Amygdala (tissue), 56 donors: ENCODE measurements around the gene NCOA1.
"Not testable (repeated sequence)": the region's sequence is repeated elsewhere in the genome, so short reads cannot be mapped to it uniquely, and the experiment has no call there.

Experiments used
- DNase-seq, 56 donors: peaks; one replicate each; lab custom pipeline; 2025; lab: John Stamatoyannopoulos, UW

Gene NCOA1

GRCh38 chr2:24473626-24474025 lies 17.4 kb upstream of the NCOA1 start:
- no peak for DNase-seq

GRCh38 chr2:24474053-24474452 lies 17.0 kb upstream of the NCOA1 start:
- DNase-seq, result no peak

GRCh38 chr2:24477229-24477628 lies 13.8 kb upstream of the NCOA1 start:
- DNase-seq, result no peak

GRCh38 chr2:24478243-24478642 lies 12.8 kb upstream of the NCOA1 start:
- DNase-seq, result no peak

GRCh38 chr2:24480245-24480644 lies 10.8 kb upstream of the NCOA1 start:
- DNase-seq, result no peak

- DNase-seq, result no peak
Observed at GRCh38 chr2:24482251-24482971, 8.6 kb upstream of the NCOA1 start.

GRCh38 chr2:24482972-24483300 lies 8.1 kb upstream of the NCOA1 start:
- DNase-seq, result no peak

GRCh38 chr2:24484677-24485076 lies 6.4 kb upstream of the NCOA1 start:
- DNase-seq, result not testable (repeated sequence)

- peak in 2 of 56 donors; percentile 6 to 19 for DNase-seq
Observed at GRCh38 chr2:24485197-24485596, 5.9 kb upstream of the NCOA1 start.

GRCh38 chr2:24486636-24487205 lies 4.3 kb upstream of the NCOA1 start:
- DNase-seq, result no peak

- peak in 1 of 56 donors; percentile 16 for DNase-seq
Observed at GRCh38 chr2:24489465-24490180, 1.4 kb upstream of the NCOA1 start.

- peak in 4 of 56 donors; percentile 2 to 16 (median 3) for DNase-seq
Observed at GRCh38 chr2:24490181-24490689, 819 bp upstream of the NCOA1 start.

- peak in 46 of 56 donors; percentile 11 to 77 (median 43) for DNase-seq
Observed at GRCh38 chr2:24491542-24492420, 727 bp downstream of the NCOA1 start.

- peak in 23 of 56 donors; percentile 5 to 63 (median 36) for DNase-seq
Observed at GRCh38 chr2:24492421-24493279, 1.6 kb downstream of the NCOA1 start.

- no peak for DNase-seq
Observed at GRCh38 chr2:24493713-24494112, 2.7 kb downstream of the NCOA1 start.

GRCh38 chr2:24494410-24494809 lies 3.4 kb downstream of the NCOA1 start:
- DNase-seq, result no peak

- no peak for DNase-seq
Observed at GRCh38 chr2:24495451-24495850, 4.4 kb downstream of the NCOA1 start.

GRCh38 chr2:24496959-24497358 lies 5.9 kb downstream of the NCOA1 start:
- DNase-seq, result no peak

GRCh38 chr2:24497685-24498084 lies 6.6 kb downstream of the NCOA1 start:
- DNase-seq, result no peak

GRCh38 chr2:24498121-24498520 lies 7.1 kb downstream of the NCOA1 start:
- no peak for DNase-seq
